Lung (tissue), 12 donors: Measurements from ENCODE around the gene C2orf80. TPM values are rescaled to one million over a fixed set of nuclear protein-coding genes. Genes with fewer than 3 reads are reported as not detected.

Experiments used
- ATAC-seq: fragments of 200-7000 bp; cut with Tn5 transposase; one replicate; pipeline ENCODE4 v1.9.1; 2020; ENCODE audit warnings: moderate number of reproducible peaks; ENCODE audit not compliant: insufficient read depth, low FRiP score
- DNase-seq, 3 donors: peaks; one replicate each; pipeline ENCODE4 v3.0.0-alpha.2; 2013 to 2017
- H3K27ac ChIP-seq, 2 donors: one replicate each; pipeline ENCODE4 v1.5.1; 2013; ENCODE audit warnings: mild to moderate bottlenecking in 2 of 2, moderate library complexity in 2 of 2, control low read depth in 1 of 2, inconsistent platforms in 1 of 2, low read depth in 1 of 2, low read length in 1 of 2
- H3K27me3 ChIP-seq, 3 donors: one replicate each; pipeline ENCODE4 v1.5.1; 2013; ENCODE audit warnings: low read length in 2 of 3; ENCODE audit not compliant: control insufficient read depth in 3 of 3, insufficient read depth in 3 of 3
- H3K36me3 ChIP-seq, 4 donors: one replicate each; pipeline ENCODE4 v1.5.1; 2013; ENCODE audit warnings: low read length in 4 of 4, mild to moderate bottlenecking in 1 of 4, moderate library complexity in 1 of 4; ENCODE audit not compliant: control insufficient read depth in 4 of 4, insufficient read depth in 4 of 4
- H3K4me1 ChIP-seq, 5 donors: one replicate each; pipeline ENCODE4 v1.5.1; 2013; ENCODE audit warnings: low read length in 5 of 5, mild to moderate bottlenecking in 2 of 5, moderate library complexity in 1 of 5; ENCODE audit not compliant: control insufficient read depth in 5 of 5, insufficient read depth in 5 of 5
- H3K4me3 ChIP-seq: one replicate; pipeline ENCODE4 v1.5.1; 2013; ENCODE audit warnings: mild to moderate bottlenecking, control low read depth, moderate library complexity
- H3K9ac ChIP-seq, 2 donors: one replicate each; pipeline ENCODE4 v1.5.1; 2013; ENCODE audit warnings: low read length in 2 of 2, control low read depth in 1 of 2; ENCODE audit not compliant: insufficient read depth in 1 of 2
- H3K9me3 ChIP-seq, 4 donors: one replicate each; pipeline ENCODE4 v1.5.1; 2013; ENCODE audit warnings: low read length in 3 of 4, mild to moderate bottlenecking in 1 of 4, moderate library complexity in 1 of 4; ENCODE audit not compliant: control insufficient read depth in 4 of 4, insufficient read depth in 3 of 4
- WGBS, 2 donors: extraction: QIAGEN DNeasy Blood & Tissue Kit; methylation state at CpG; one replicate each; pipeline ENCODE4 v1.1.7; 2013; 5-methylcytosine and 5-hydroxymethylcytosine counted together
- polyA plus RNA-seq, 2 donors: library from polyadenylated mRNA; stranded (reverse); fragments of 200-250 nt; gene quantifications; one replicate each; pipeline ENCODE4 v1.2.1, GENCODE V29; 2013
- total RNA-seq, 2 donors: library from RNA; depleted of rRNA in 1 of 2; stranded (reverse); fragments of >200 nt in 1 of 2; gene quantifications; one replicate each; pipeline ENCODE4 v1.2.1, GENCODE V29; 2014 to 2021
- TF ChIP-seq, protein P1 (sequence below): IDR thresholded peaks from 2 replicates; pipeline ENCODE4 v1.5.1; 2012; ENCODE audit warnings: mild to moderate bottlenecking; ENCODE audit errors: control extremely low read depth, extremely low read depth
- donor health status: control.
- donor health status: control.
- donor health status: Bipolar disorder and iron deficiency.
- donor health status: healthy.
- donor health status: DM: yes; HTN: yes; CAD: no.

C2orf80 gene
- total and polyA plus RNA-seq, 4 donors = 0.18 to 0.25 TPM; not detected in 2

GRCh38 chr2:208183972-208184705 lies 5.7 kb downstream of the C2orf80 start:
- Histone ChIP-seq H3K9me3 (no peaks in the 10 kb centered on the region), H3K4me3 (no peak overlapping the region), H3K9ac (no peak overlapping the region), H3K27me3 (peaks cover 0 to 13% (median 7%) of the 10 kb centered on the region in 3 donors), H3K27ac (no peak overlapping the region), H3K4me1 (peaks cover 0 to 8% (median 0%) of the 10 kb centered on the region in 5 donors), H3K36me3 (no peaks in the 10 kb centered on the region)
- TF ChIP-seq, protein P1, sequence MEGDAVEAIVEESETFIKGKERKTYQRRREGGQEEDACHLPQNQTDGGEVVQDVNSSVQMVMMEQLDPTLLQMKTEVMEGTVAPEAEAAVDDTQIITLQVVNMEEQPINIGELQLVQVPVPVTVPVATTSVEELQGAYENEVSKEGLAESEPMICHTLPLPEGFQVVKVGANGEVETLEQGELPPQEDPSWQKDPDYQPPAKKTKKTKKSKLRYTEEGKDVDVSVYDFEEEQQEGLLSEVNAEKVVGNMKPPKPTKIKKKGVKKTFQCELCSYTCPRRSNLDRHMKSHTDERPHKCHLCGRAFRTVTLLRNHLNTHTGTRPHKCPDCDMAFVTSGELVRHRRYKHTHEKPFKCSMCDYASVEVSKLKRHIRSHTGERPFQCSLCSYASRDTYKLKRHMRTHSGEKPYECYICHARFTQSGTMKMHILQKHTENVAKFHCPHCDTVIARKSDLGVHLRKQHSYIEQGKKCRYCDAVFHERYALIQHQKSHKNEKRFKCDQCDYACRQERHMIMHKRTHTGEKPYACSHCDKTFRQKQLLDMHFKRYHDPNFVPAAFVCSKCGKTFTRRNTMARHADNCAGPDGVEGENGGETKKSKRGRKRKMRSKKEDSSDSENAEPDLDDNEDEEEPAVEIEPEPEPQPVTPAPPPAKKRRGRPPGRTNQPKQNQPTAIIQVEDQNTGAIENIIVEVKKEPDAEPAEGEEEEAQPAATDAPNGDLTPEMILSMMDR = no peak
- 30 to 42% methylated on average over 12 of the region's 12 CpGs for WGBS, 2 donors
- no peak for ATAC-seq
- DNase-seq = no peak

- WGBS, 2 donors = 23 to 39% methylated on average over 7 of the region's 7 CpGs
- Histone ChIP-seq H3K9me3 (no peaks in the 10 kb centered on the region), H3K4me1 (peaks cover 0 to 8% (median 0%) of the 10 kb centered on the region in 5 donors), H3K36me3 (no peaks in the 10 kb centered on the region), H3K27me3 (peaks cover 0 to 13% (median 7%) of the 10 kb centered on the region in 3 donors), H3K9ac (no peak overlapping the region), H3K27ac (no peak overlapping the region), H3K4me3 (no peak overlapping the region)
- no peak for DNase-seq
- ATAC-seq = no peak
- TF ChIP-seq, protein P1 = no peak
These were observed 6.3 kb downstream of the C2orf80 start for GRCh38 chr2:208183526-208183925.

GRCh38 chr2:208182835-208183234 lies 7.0 kb downstream of the C2orf80 start:
- Histone ChIP-seq H3K27me3 (peaks cover 0 to 13% (median 7%) of the 10 kb centered on the region in 3 donors), H3K4me1 (peaks cover 0 to 8% (median 0%) of the 10 kb centered on the region in 5 donors), H3K36me3 (no peaks in the 10 kb centered on the region), H3K27ac (no peak overlapping the region), H3K9me3 (no peaks in the 10 kb centered on the region), H3K4me3 (no peak overlapping the region), H3K9ac (no peak overlapping the region)
- ATAC-seq = no peak
- DNase-seq = no peak
- WGBS, 2 donors = 80 to 88% methylated on average over 3 of the region's 3 CpGs
- TF ChIP-seq, protein P1 = no peak
